ENCODE results near the gene TFAP2A.

The TFAP2A gene

DNA sequence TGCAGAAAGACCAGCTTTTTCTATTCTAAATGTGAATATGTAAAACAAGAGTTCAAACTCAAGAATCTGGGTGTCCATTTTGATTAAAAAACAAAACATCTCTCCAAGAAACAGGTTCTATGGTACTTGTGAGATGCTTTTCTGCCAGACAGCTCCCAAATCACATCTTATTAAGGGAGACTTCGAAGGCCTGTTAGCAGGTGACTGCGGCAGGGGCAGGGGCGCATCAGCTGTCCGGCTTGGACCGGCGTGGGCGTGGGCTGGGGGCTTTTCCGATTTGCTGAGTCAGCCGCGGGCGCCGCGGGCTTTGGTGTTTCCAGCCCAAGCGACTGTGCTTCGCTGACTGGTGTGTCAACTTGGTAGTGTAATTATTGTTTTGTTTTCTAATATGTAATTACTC, 32.6 kb downstream of the TFAP2A start:
- DNase-seq, result no peak

DNA sequence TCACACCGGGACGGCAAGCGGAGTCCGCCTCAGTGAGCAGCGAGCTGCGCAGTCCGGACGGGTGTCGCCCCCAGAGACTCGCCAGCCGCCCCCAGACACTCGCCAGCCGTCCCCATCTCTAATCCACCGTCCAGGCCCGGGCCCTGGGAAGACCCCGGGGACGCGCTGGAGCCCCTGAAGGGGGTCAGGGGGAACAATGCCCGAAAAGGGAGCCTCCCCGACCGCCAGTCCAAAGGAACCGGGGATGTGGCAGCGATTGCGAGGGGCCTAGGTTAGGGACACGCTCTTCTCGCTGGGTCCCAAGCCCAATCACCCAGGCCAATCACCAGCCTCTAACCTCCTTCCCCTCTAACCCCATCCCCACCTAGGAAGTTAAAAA, 33.1 kb downstream of the TFAP2A start:
- no peak for DNase-seq

DNA sequence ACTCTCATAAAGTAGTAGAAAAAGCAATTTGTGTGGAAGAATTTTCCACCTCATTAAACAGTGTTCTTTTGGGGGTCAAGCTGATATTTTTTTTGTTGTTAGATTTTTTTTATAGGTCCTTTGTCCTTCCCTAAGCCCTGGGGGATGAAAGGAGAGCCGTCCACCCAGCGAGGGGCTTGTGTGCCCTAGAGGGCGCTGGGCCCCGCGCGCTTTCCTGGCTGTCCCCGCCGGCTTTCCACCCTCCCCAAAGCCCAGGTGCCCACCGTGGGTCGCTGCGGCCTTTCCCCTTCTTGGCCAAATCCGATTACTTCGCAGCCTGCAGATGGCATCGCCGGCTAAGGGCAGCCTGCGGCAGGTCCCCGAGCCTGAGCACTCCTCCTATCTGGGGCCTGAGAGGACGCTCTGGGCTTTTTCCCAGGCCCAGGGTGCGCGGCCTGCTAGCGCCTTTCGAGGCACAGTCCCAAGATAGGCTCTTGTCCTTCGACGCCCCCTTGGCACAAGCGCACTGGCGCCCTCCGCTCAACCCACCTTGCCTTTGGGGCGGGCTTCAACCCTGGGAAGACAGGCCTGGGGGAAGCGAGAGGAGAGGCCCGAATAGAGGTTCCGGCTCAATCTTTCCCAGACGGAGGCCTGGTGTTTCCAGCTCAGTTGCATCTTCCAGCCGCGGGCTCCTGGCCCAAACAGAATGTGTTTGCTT, 33.6 kb downstream of the TFAP2A start:
- no peak for DNase-seq

DNA sequence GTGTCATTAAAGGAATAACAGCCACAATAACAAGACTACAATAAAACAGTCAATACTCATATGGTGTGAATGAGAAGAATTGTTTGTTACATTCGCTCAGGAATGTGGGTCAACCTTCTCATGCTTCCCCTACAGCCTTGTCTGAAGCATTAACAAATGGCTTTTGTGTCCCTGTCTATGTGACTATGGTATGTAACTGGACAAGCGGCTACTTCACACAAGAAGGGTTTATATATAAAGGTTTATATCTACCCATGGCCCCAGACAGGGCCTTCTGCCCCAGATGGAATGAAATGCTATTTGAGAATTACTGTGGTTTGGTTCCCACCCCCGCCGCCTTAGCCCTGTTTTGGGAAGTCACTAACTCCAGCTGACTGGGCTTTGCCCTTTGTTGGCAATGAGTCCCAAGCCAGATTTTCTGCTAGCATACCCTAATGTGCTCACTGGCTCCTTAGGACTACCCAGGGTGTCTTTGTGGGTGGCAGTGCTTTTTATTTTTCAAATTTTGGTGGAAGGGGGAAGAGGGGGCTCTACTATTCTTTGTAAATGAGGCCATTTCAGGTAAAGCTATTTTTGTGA, 39.4 kb downstream of the TFAP2A start:
- no peak for DNase-seq

DNA sequence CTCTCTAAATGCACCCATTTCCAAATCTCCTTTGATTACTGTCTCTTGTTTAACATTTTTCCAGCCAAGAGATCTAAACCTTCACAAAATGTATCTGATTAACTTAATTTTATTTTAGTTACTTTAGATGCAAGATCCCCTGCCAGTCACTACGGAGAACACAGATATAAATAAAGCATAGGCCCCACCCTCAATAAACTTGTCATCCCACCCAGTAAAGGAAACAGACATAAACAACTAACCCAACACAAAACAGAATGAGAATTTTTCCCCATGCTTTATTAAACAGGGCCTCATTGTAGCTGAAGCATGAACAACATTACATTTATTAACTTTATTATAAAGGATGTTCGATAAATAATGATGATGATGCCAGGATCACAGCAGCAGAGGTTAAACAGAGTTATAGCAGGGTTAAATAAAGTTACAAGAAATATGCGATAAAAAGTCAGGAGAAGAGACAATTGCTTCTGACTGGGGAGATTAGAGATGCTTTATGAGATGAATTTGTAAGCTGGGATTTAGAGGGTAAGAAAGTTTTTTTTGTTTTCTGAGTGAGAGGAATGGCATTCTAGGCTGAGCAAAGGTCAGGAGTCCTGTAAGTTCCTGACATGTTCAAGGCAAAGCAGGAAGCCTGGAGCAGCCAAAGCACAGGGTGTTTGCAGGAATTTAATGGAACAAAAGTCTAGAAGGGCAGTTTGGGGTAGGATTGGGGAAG, 41.1 kb downstream of the TFAP2A start:
- DNase-seq, result no peak

DNA sequence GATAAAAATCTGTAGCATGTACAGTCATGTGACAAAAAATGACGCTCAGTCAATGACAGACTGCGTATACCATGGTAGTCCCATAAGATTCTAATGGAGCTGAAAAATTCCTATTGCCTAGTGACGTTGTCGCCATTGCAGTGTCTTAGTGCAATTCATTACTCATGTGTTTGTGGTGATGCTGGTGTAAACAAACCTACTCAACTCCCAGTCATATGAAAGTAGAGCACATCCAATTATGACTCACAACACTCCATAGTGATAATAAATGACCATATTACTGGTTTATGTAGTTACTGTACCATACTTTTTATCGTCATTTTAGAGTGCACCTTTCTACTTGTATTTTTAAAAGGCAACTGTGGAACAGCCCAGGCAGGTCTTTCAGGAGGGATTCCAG, 45.0 kb downstream of the TFAP2A start:
- DNase-seq, result no peak

DNA sequence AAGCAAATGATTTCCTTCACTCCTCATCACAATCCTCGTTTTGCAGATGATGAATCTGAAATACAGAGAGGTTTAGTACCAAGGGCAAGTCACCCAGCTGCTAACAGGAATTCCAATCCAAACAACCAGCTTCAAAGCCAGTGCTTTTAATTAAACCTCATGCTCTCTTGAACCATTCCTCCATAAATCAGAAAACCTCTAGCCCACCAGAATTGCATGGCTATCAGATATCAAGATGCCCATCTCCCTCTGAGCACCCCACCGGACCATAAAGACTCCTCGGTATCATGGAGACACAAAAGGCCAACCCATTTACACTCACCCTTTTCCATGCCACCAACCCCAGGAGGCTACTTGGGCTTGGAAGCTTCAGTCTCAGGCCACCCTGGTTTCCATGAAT, 46.0 kb downstream of the TFAP2A start:
- DNase-seq, result no peak

DNA sequence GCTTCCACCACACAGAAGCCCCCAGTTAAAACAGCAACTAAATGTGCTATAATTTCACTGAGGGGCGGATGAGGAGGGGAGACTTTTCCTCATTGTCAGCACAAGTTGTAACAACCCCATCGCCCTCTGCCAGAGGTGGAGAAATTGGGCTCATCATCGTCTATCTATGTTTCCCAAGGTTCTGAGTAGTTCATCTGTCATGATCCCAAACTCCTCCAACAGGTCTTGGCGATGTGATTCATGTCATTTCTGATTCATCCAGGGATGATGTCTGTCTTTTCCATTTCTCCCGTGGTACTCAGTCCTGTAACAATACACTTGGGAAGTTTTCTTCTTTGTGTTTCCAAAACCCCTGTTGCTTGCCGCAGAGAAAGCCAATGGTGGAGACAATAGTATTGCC, 51.0 kb downstream of the TFAP2A start:
- DNase-seq, result no peak

DNA sequence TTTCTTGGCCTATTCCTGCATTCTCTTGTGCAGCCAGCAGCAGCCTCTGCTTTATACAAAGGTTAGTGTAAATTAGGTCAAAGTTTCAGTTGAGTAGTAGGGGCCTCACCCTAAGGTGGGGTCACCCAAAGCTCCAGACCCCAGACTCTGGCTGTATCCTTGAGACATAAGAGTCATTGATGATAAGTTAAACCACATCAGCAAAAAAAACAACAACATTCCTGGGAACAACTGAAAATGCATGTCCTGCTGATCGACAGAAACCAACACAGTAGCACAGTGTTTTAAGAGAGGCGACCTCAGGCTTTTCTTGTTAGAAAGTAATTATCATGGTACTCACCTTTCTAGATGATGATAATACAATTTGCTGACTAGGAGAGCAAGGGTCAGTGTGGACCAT, 52.6 kb downstream of the TFAP2A start:
- no peak for DNase-seq

DNA sequence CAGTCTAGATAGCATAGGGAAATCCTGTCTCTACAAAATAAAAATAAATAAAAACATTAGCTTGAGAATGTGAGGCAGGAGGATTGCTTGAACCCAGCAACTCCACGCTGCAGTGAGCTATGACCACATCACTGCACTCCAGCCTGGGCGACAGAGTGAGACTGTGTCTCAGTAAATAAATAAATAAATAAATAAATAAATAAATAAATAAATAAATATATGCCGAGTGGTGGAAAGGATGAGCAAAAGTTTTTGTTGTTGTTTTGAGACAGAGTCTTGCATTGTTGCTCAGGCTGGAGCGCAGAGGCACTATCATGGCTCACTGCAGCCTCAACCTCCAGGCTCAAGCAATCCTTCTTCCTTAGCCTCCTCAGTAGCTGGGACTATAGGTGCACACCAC, 53.4 kb downstream of the TFAP2A start:
- DNase-seq, result no peak

DNA sequence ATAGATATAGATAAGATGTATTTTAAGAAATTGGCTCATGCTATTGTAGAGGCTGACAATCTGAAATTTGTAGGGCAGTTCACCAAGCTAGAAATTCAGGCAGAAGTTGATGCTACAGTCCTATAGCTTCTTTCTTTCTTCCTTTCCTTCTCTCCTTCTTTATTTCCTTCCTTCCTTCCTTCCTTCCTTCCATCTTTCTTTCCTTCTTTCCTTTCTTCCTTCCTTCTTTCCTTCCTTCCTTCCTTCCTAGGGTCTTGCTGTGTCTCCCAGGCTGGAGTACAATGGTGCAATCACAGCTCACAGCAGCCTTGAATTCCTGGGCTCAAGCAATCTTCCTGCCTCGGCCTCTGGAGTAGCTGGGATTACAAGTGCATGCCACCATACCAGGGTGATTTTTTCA, 55.3 kb downstream of the TFAP2A start:
- DNase-seq, result no peak

DNA sequence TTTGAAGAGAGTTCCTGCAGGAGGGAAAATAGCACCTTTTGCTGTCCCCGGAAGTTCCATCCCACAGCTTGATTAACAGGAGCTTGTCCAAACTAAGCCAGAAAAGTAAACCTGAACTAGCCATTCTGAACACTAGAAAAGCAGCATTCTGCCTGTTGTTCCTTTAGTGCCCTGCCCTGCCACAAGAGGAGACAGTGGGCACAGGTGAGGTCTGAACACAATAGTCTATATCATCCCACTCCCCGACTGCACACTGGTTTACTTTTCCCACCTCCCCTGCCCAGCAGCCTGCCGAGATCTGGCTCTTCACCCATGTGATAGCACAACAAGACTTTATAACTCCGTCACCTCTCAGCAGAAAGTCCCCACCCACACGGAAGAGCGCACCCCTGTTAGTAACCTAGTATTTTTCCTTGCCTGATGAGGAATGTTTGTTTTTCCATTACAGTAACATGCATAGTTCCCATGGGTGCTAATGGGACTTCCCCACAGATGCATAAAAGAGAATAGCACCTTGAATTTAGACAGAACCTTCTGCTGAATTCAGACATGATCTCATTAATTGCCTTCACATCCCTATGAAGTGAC, 59.7 kb downstream of the TFAP2A start:
- no peak for DNase-seq

DNA sequence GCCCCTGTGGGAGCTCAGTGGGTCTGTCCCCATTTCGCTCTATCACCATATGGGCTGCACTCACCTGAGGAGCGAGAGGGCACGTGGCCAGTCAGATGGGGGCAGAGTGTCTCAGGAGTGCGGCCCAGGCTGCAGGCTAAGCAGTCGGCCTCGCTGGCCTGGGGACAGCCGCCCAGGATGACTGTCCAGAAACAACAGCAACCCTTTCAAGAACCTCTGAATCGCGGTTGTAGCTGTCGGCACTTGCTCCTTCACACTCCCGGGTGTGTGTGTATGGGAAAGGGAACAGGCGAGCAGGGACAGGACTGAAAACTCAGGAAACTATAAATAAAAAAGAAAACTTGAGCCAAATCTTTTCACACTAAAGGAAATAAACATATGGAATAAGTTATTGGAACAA, 63.1 kb downstream of the TFAP2A start:
- DNase-seq, result no peak

DNA sequence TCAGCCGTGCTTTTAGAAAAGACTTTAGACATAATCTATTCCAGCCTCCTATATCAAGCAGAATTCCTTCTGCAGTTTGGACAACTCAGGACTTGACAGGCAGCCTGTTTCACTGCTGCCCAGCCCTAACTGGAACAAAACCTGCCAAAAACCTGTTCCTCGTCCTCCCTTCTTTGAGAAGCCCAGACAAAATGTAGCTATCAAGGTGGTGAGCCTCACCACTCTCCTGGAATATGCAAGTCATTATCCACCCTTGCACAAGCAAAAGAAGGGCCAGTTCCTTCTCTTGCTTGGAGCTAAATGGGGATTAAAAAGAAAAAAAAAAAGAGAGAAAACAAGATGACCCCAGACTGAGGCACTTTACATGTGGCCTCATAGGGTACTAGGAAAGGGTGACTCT, 64.2 kb downstream of the TFAP2A start:
- DNase-seq, result no peak

DNA sequence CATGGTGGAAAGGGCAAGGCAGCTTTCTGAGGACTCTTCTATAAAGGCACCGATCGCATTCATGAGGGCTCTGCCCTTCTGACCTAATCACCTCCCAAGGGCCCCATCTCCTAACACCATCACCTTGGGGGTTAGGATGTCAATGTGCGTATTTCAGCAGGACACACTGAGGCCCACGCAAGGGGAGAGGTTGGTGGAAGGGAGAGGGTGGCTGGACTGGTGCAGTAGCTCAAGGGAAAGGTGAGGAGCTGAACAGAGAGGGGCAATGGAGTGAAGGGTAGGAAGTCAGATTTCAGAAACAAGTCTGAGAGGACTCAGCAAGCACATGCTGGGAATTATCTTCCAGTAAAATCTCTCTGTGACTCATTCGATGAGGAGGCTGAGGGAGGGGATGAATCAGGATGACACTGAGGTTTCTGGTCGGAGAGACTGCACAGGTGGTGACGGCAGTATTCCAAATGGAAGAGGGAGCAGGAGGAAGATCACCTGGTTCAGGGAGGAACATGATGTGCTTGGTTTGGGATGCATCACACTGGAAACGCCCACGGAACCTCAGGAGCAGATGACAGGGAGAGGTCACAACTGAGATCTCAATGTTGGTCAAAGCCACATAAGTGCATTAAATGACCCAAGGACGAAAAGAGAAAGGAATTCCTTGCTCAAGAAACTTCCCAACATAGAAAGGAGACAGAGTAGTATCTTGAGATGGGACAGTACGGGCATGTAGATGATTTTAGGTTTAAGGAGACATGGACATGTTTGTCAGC, 67.1 kb downstream of the TFAP2A start:
- DNase-seq, result no peak

All from NCI-H1092 (cell line).